Mucosa of descending colon (tissue), 3 donors: ENCODE data around the gene SUPT4H1. TPM values are rescaled to one million over a fixed set of nuclear protein-coding genes. Genes with fewer than 3 reads are reported as not detected.

Experiments used
- ATAC-seq: fragments of 200-7000 bp; cut with Tn5 transposase; one replicate; pipeline ENCODE4 v1.9.1; 2020; ENCODE audit warnings: mild to moderate bottlenecking, moderate library complexity
- DNase-seq, 3 donors: peaks; one replicate each; pipeline ENCODE4 v3.0.0-alpha.2; 2020
- H3K36me3 ChIP-seq: fragments of 200-600 bp; one replicate; pipeline ENCODE4 v1.8.0; 2021; ENCODE audit warnings: low read depth, mild to moderate bottlenecking
- H3K4me1 ChIP-seq: fragments of 200-600 bp; one replicate; pipeline ENCODE4 v1.8.0; 2021; ENCODE audit warnings: low read depth, mild to moderate bottlenecking
- H3K4me3 ChIP-seq: fragments of 200-600 bp; one replicate; pipeline ENCODE4 v1.8.0; 2021; ENCODE audit warnings: mild to moderate bottlenecking
- H3K9me3 ChIP-seq: fragments of 200-600 bp; one replicate; pipeline ENCODE4 v1.8.0; 2021; ENCODE audit warnings: mild to moderate bottlenecking
- intact Hi-C, 2 donors: fragments of 100-400 bp; cut with DNase I in 1 of 2; cut with micrococcal nuclease in 1 of 2; formaldehyde crosslinking; loops; one replicate each; pipeline versions ENCODE4 v1.11.0 to v1.11.1; 2022; cut with DNase I, micrococcal nuclease
- total RNA-seq, 3 donors: library from RNA; stranded (reverse); fragmentation: NEBNext Ultra II Directional in 2 of 3; extraction: Animal tissue kit (Norgen Biotek cat#: 25700) in 2 of 3; gene quantifications; one replicate each; pipeline versions ENCODE4 v1.2.1 to v1.2.4, GENCODE V29; 2021 to 2023
- TF ChIP-seq, protein P1 (sequence below): fragments of 200-600 bp; IDR thresholded peaks from one replicate; pipeline ENCODE4 v1.8.0; 2022; ENCODE audit warnings: antibody characterized with exemption, mild to moderate bottlenecking
- donor health status: DM: no; HTN: no; CAD: no; lungs with moderate emphysema.
- donor health status: DM: no; HTN: no; CAD: no.
- donor health status: DM: no; HTN: yes; CAD: no.

SUPT4H1 gene
- total RNA-seq, 3 donors from 2014 or later = 57.9 to 79.5 (median 68.9) TPM

DNA sequence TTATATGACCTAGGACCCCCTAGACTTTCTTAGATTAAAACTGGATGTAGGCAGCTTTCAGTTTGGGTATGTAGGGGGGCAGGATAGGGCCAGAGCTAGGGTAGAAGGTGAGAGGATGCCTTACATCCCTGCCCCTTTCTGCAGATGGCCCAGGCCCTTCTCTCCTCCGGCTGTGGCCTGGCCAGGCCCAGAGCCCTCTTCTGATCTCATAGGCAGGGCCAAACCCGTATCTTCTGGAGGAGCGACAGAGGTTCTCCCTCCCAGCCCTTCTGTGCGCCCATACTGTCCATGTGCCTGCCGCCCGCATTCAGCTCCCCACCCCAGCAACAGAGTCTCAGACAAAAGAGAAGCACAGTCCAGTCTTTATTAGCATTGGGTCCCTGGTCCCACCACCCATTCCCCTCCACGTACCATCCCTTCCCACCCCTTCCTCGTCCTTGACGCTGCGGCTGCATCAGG lies 21.4 kb downstream of the SUPT4H1 start:
- ATAC-seq = no peak
- intact Hi-C loops = no loop called here
- TF ChIP-seq, protein P1, sequence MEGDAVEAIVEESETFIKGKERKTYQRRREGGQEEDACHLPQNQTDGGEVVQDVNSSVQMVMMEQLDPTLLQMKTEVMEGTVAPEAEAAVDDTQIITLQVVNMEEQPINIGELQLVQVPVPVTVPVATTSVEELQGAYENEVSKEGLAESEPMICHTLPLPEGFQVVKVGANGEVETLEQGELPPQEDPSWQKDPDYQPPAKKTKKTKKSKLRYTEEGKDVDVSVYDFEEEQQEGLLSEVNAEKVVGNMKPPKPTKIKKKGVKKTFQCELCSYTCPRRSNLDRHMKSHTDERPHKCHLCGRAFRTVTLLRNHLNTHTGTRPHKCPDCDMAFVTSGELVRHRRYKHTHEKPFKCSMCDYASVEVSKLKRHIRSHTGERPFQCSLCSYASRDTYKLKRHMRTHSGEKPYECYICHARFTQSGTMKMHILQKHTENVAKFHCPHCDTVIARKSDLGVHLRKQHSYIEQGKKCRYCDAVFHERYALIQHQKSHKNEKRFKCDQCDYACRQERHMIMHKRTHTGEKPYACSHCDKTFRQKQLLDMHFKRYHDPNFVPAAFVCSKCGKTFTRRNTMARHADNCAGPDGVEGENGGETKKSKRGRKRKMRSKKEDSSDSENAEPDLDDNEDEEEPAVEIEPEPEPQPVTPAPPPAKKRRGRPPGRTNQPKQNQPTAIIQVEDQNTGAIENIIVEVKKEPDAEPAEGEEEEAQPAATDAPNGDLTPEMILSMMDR = no peak

DNA sequence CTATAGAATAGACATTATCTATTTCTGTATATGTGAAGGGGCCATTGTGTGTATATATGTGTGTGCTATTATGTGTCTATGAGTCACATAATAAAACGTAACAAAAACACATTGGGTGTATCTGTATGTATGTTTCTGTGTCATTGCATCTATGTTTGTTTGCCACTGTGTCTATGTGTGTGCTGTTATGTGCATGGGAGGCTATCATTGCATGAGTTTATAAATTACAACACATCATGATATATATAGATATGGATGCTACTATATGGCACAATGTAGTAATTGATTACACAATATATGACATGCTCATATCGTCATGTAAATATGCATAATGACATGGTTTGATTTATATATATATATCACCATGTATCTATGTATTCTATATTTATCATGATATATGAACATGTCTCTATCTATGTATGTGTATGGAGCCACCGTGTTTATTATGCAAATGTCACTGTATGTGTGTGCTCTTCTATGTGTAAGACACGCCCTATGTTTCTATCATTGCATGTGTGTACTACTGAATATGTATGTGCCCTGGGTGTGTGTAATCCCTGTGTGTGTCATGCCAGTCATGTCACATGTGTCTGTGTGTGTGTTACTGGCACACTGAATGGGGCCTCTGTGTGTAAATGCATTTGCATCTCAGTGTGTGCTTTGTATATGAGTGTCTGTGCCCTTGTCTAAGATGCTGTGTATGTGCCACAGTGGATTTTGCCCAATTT lies 22.0 kb downstream of the SUPT4H1 start:
- Histone ChIP-seq H3K36me3 (no peaks in the 10 kb centered on the region), H3K4me1 (peaks cover 3% of the 10 kb centered on the region), H3K9me3 (no peaks in the 10 kb centered on the region), H3K4me3 (no peak overlapping the region)
- TF ChIP-seq, protein P1 = no peak
- intact Hi-C loops = no loop called here
- ATAC-seq = no peak
- DNase-seq = peak in 1 of 3 donors; percentile 9

More for the DNA sequence above, 21.4 kb downstream of the SUPT4H1 start:
- Histone ChIP-seq H3K4me3 (peak overlapping the region; percentile 28), H3K4me1 (no peaks in the 10 kb centered on the region), H3K9me3 (no peaks in the 10 kb centered on the region), H3K36me3 (no peaks in the 10 kb centered on the region)
- DNase-seq = peak in 2 of 3 donors; percentile 32 to 59

DNA sequence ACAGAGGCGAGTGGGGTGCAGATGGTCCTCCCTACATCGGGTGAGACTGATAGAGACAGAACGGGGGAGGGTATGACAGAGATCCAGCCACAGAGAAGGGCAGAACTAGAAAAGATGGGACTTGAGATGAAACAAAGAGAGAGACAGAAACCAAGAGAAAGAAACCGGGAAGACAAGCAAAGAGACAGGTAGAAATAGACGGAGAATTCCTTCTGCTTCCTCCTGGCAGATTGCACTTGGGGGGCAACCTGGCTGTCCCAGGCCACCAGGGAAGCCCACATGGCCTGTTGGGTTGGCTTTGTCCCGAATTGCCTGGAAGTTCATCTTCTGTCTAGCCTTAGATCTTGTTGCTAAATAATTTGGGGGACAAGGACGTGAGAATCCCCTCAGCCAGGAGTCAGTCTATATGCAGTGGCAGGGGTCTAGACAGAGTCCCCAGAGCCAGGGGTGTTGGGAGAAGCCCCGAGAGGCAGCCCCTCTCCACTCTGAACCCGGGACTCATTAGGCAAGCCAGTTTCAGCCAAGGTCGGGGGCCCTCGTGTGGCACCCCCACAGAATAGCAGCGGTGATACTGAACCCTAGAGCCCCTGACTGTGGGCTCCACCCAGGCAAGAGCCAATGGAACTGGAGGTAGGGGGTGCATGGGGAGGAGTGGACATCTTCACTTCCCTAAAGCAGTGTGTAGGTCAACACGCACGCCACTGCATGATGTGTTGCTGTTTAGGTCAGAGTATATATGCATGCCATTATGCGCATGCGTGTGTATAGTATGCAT lies 22.8 kb downstream of the SUPT4H1 start:
- Histone ChIP-seq H3K4me3 (no peak overlapping the region), H3K4me1 (peaks cover 6% of the 10 kb centered on the region), H3K9me3 (no peaks in the 10 kb centered on the region), H3K36me3 (no peaks in the 10 kb centered on the region)
- peak; percentile 44 to 78 (median 49) for DNase-seq
- TF ChIP-seq, protein P1 = peak; percentile 14
- ATAC-seq = peak; percentile 10
- intact Hi-C loops = no loop called here

DNA sequence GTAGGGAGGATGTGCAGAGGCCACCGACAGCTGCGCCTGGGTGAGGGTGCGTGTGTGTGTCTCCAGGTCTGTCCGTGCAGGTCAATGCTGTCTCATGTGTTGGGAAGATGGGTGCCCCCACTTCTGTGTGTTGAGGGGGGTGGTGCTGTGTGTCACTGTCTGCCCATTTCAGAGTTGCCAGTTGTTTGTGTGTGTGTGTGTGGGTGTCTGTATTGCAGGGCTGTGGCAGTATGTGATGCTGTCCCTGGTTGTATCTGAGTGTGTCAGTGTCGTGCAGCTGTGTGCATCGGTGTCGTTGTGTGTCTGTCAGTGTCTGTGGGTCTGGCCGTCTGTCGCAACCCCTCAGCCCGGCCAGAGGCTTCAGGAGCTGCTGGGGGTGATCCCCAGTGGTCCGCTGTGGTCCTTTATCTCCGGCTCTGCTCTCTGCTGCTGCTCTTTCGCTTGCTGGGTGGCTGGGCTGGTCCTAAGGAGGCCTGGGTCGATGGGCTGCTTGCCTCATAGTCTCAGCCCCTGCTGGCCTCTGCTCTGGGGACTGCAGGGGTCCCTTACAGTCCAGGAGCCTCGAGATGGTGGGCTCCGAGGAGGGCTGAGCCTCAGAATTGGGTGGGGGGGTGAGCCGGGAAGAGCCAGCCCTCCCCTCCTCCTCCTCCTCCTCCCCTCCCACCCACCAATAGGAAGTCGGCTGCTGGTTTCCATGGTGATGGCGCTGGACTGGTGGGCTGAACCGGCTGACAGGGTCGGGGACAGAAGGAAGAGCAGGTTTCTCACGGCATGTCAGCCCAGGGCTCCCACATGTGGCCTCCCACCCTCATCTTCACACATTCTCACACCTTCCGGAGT lies 23.6 kb downstream of the SUPT4H1 start, which contains the start of gene TSPOAP1:
Gene TSPOAP1 (minus strand): TSS at position 601 of the 840 bp plus-strand sequence. CDS start 875 bp downstream, outside the sequence.
- Histone ChIP-seq H3K36me3 (no peaks in the 10 kb centered on the region), H3K4me3 (no peak within 1 kb of the TSS), H3K9me3 (no peaks in the 10 kb centered on the region), H3K4me1 (peaks cover 6% of the 10 kb centered on the region)
- intact Hi-C loops = no loop called here
- ATAC-seq (peak; percentile 8), DNase-seq (peak in 2 of 3 donors; percentile 58 to 83)
- TF ChIP-seq, protein P1 = no peak
